ENCODE measurements around the gene GPT2. TPM values are rescaled to one million over a fixed set of nuclear protein-coding genes. Genes with fewer than 3 reads are reported as not detected.
A peak's percentile ranks its signal among the peaks of the same experiment; 100 is the strongest.

Gene GPT2
- total RNA-seq, 6 experiments from 2014 or later, result 11.5 to 17.4 (median 14.0) TPM

- Mint-ChIP-seq H3K27me3 (ENCODE audit: insufficient read depth) (peaks cover 5% of the 10 kb centered on the region), H3K4me1 (ENCODE audit: low read depth) (no peaks in the 10 kb centered on the region)
Measured at GRCh38 chr16:46871597-46871996, 12.6 kb upstream of the GPT2 start.

GRCh38 chr16:46873201-46873600 lies 11.0 kb upstream of the GPT2 start:
- DNase-seq, result no peak

More at GRCh38 chr16:46871597-46871996, 12.6 kb upstream of the GPT2 start:
- TF ChIP-seq, protein P1, sequence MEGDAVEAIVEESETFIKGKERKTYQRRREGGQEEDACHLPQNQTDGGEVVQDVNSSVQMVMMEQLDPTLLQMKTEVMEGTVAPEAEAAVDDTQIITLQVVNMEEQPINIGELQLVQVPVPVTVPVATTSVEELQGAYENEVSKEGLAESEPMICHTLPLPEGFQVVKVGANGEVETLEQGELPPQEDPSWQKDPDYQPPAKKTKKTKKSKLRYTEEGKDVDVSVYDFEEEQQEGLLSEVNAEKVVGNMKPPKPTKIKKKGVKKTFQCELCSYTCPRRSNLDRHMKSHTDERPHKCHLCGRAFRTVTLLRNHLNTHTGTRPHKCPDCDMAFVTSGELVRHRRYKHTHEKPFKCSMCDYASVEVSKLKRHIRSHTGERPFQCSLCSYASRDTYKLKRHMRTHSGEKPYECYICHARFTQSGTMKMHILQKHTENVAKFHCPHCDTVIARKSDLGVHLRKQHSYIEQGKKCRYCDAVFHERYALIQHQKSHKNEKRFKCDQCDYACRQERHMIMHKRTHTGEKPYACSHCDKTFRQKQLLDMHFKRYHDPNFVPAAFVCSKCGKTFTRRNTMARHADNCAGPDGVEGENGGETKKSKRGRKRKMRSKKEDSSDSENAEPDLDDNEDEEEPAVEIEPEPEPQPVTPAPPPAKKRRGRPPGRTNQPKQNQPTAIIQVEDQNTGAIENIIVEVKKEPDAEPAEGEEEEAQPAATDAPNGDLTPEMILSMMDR (IDR thresholded peaks at IDR 0.05), result no peak
- Mint-ChIP-seq H3K36me3 (ENCODE audit: low read depth) (no peaks in the 10 kb centered on the region), H3K27ac (no peak overlapping the region), H3K9me3 (no peaks in the 10 kb centered on the region), H3K4me3 (no peak overlapping the region)
- DNase-seq, result no peak

DNA sequence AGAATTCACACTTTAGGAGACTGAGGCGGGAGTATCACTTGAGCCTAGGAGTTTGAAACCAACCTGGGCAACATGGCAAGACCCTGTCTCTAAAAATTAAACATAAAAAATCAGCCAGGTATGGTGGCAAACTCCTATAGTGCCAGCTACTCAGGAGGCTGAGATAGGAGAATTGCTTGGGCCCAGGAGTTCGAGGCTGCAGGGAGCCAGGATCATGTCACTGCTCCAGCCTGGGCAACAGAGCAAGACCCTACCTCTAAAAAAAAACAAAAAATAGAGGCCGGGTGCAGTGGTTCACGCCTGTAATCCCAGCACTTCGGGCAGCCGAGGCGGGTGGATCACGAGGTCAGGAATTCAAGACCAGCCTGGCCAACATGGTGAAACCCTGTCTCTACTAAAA lies 8.9 kb upstream of the GPT2 start:
- TF ChIP-seq, protein P1 (IDR thresholded peaks at IDR 0.05), result no peak

More at GRCh38 chr16:46873201-46873600, 11.0 kb upstream of the GPT2 start:
- Mint-ChIP-seq H3K4me3 (no peak overlapping the region), H3K4me1 (ENCODE audit: low read depth) (no peaks in the 10 kb centered on the region), H3K36me3 (ENCODE audit: low read depth) (no peaks in the 10 kb centered on the region), H3K27ac (no peak overlapping the region), H3K27me3 (ENCODE audit: insufficient read depth) (peaks cover 6% of the 10 kb centered on the region), H3K9me3 (no peaks in the 10 kb centered on the region)
- TF ChIP-seq, protein P1 (IDR thresholded peaks at IDR 0.05), result no peak

DNA sequence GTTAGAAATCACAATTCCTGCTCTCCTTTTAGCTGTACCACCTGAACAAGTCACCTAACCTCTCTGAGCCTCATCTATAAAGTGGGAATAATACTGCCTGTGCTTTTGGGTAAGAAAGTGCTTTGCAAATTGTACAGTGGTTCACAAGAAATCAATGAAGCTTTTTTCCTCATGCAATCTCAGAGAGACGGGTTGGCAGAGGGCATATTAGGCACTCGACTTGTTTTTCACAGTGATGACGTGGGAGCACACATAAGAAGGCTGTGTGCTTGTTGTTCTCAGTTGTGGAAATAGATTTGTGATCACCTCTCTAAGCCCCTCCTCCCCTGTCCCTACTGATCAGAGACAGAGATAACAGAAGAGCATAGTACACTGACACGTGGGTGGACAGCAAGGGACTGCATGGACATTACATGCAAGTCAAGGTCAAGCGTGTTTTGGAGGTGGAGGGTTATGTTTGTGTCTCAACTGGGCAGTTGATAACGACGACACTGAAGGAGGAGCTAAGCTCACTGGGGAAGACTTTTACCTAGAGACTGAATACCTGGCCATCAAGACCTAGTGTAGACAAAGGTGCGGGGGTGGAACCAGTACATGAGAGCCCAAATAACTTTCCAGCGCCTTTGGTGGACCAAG lies 1.7 kb upstream of the GPT2 start:
- H3K4me3 Mint-ChIP-seq, result no peak overlapping the region
- no peaks in the 10 kb centered on the region for H3K36me3 Mint-ChIP-seq (ENCODE audit: low read depth)
- TF ChIP-seq, protein P1 (IDR thresholded peaks at IDR 0.05), result no peak
- H3K27me3 Mint-ChIP-seq (ENCODE audit: insufficient read depth), result peaks cover 6% of the 10 kb centered on the region
- peaks cover 17% of the 10 kb centered on the region for H3K4me1 Mint-ChIP-seq (ENCODE audit: low read depth)
- DNase-seq, result no peak
- no peaks in the 10 kb centered on the region for H3K9me3 Mint-ChIP-seq
- H3K27ac Mint-ChIP-seq, result no peak overlapping the region

More for the DNA sequence above, 8.9 kb upstream of the GPT2 start:
- Mint-ChIP-seq H3K27ac (no peak overlapping the region), H3K36me3 (ENCODE audit: low read depth) (no peaks in the 10 kb centered on the region), H3K27me3 (ENCODE audit: insufficient read depth) (peaks cover 12% of the 10 kb centered on the region; the same call in 1 of the 2 replicates), H3K4me3 (no peak overlapping the region), H3K4me1 (ENCODE audit: low read depth) (no peaks in the 10 kb centered on the region), H3K9me3 (no peaks in the 10 kb centered on the region)
- no peak for DNase-seq

DNA sequence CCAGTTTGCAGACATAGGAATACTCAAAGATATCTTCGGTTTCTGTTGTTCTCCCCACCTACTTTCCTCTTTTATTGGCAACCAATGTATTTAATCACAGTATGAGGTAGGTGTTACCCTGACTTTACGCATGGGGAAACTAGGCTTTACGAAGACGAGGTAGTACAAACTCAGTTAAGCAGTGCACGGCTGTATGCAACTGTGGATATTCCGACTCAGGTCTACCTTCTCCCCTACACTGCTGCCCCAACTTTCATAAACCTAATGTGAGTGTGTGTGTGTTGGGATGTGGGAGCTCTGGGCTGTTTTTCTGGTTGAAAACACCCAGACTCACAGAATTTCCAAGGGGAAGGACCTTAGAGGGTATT lies 1.2 kb upstream of the GPT2 start:
- TF ChIP-seq, protein P1 (IDR thresholded peaks at IDR 0.05), result no peak
- Mint-ChIP-seq H3K36me3 (ENCODE audit: low read depth) (no peaks in the 10 kb centered on the region), H3K27ac (no peak overlapping the region)

More for the DNA sequence above, 1.2 kb upstream of the GPT2 start:
- peaks cover 17% of the 10 kb centered on the region for H3K4me1 Mint-ChIP-seq (ENCODE audit: low read depth)
- no peak for DNase-seq
- peaks cover 6% of the 10 kb centered on the region for H3K27me3 Mint-ChIP-seq (ENCODE audit: insufficient read depth)
- peak overlapping the region; percentile 86; the same call in 1 of the 2 replicates for H3K4me3 Mint-ChIP-seq
- no peaks in the 10 kb centered on the region for H3K9me3 Mint-ChIP-seq
